Activated CD4-positive, alpha-beta T cell treated with anti-CD3 and anti-CD28 coated beads, Interleukin-10, Interleukin-2, amounts not matched to agents 100 ng/mL and 50 ng/mL, durations not matched to agents 16 hours and 8 hours (primary cell): ENCODE data around the gene ZNF341.

ENCODE experiments used
- DNase-seq: peaks from one replicate; pipeline ENCODE4 v3.0.0-alpha.2; 2020

The ZNF341 gene

DNA sequence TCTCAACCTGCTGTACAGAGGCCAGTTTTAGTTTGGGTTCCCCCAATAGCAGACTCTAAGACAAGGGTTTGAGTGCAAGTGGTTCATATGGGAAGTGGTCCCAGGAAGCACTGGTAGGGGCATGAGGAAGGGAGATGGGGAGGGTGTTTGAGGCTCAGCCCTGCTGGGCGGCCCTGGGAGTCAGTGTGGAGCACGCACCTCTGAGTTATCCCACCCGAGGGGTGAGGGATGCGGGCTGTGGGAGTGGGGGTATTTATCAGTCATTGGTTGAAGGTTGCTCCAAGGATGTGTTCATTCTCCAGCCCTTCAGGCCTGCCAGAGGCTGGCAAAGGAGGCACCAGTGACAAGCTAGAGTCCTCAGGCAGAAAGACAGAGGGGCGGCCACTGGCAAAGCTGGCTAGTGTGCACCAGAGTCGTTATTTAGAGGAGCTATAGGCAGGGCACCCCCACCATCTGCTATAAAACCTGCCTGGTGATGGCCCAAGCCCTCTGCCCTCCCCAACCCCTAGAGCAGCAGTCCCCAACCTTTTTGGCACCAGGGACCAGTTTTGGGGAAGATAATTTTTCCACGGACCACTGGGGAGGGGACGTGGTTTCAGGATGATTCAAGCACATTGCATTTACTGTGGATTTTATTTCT lies 28.2 kb upstream of the ZNF341 start:
- DNase-seq: no peak

DNA sequence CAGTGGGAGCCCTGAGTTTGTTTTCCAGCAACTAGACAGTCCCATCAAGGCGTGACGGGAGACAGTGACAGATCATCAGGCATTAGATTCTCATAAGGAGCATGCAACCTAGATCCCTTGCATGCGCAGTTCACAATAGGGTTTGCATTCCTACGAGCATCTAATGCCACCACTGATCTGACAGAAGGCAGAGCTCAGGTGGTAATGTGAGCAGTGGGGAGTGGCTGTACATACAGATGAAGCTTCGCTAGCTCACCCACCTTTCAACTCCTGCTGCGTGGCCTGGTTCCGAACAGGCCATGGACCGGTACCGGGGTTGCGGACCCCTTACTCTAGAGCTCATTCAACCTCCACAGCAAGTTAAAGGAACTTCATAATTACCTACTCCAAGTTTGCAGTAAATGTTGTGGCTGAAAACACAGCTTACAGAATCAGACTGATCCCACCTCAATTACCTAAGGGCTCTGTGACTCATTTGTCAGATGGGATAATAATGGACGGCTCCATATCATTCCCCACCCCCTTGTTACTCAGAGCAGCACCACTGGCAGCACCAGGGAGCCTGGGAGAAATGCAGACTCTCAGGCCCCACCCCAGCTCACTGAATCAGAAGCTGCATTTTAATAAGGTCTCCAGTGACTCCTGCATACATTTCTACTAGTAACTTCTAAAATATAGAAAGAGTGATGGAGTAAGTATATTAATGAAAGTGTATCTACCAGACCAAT lies 27.4 kb upstream of the ZNF341 start:
- DNase-seq: no peak

DNA sequence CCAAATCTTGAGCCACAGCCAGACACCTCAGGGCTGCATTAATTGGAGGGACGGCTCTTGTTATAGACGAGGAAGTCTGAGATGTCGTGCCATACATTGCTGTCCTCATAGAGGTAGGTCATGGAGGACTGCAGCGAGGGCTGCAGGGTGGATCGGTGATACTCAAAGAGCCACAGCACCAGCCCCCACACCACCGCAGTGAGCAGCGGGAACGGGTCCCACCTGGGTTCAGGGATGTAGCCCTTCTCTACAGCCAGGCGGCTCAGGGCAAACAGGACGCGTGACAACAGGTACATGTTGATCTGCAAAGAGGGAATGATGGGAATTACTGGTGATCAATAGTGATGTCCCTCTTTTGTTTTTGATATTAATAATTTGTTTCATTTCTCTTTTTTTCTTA lies 24.1 kb upstream of the ZNF341 start:
- no peak for DNase-seq

DNA sequence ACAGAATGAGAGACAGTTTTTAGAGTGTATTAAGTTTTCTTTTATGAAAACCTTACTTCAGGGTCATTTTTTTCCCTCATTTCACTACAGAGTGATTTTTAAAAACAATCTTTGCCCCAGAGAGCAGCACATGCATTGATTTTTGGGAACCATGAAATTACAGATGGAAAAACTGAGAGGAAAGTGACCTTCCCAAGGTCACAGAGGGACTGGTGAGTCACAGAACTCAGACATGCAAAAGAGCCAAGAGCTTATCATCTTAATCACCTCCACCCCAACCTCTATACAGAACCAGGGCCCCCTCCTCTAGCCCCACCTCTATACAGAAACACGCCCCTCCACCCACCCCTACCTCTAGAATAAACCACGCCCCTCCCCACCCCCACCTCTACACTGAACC lies 22.4 kb upstream of the ZNF341 start:
- no peak for DNase-seq

DNA sequence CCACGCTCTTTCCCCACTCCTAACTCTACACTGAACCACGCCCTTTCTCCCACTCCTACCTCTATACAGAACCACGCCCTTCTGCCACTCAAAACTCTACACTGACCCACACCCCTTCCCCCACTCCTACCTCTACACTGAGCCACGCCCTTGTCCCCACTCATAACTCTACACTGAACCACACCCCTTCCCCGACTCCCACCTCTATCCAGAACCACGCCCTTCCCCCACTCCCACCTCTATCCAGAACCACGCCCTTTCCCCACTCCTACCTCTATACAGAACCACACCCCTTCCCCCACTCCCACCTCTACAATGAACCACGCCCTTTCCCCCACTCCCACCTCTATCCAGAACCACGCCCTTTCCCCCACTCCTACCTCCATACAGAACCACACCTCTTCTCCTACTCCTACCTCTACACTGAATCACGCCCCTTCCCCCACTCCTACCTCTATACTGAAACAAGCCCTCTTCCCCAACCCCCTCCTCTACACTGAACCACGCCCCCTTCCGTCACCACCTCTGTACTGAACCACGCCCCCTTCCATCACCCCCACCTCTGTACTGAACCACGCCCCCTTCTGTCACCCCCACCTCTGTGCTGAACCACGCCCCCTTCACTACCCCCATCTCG lies 21.8 kb upstream of the ZNF341 start:
- DNase-seq: no peak

DNA sequence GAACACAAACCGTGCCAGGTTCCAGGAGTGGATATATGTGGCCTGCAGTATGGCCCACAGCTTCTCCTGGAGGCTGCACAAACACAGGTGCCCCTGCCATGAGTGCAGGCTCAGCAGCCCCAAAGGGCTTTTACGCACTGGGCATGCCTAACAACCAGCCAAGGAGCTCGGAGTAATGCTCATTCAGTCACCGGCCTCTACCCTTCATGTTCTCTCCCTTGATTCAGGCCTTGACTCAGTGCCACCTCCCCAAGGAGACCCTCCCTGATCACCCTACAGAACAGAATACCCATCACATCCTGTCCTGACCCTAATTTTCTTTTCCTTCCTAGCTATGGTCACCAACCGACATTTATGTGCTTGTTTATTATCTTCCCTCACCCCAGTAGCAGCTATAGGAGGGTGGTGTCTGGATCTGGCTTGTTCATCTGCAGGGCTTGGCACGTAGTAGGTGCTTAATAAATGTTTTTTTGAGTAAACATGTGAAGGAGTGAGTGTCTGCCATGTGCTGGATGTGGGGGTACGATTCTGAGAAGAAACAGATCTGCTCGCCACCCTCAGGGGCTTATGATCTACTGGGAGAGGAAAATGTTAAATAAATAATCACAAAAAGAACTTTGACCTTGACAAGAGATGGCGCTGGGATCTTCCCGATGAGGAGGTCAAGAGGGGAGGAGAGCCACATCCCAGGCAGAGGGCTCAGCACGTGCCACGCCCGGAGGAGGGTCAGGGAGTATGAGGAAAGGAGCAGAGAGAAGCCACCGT lies 20.9 kb upstream of the ZNF341 start:
- no peak for DNase-seq

DNA sequence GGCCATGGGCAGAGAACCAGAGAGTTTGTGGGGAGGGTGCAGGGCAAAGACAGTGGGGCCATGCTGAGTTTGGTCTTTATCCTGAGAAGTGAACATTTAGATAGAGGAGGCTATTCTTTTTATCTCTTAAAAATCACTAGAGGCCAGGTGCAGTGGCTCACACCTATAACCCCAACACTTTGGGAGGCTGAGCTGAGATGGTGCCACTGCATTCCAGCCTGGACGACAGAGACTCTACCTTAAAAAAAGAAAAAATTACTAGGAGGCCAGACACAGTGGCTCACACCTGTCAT lies 20.4 kb upstream of the ZNF341 start:
- no peak for DNase-seq

DNA sequence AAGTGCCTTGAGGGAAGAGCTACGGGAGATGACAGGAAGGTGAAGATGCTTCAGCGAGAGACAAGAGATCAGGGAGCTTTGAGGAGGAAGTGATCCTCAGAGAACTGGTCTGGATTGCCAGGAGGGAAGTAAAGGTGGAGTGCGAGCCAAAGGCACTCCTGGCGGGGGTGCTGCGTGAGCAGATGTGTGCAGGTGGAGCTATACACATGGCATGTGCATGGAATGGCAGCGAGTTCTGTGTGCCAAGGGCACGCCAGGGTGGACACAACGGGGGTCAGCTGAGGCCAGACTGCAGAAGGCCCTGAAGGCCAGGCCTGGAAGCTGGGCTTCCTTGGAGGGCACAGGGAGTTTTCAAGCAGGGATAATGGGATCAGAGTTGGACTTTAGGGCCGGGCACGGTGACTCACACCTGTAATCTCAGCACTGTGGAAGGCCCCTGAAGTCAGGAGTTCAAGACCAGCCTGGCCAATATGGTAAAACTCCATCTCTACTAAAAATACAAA lies 17.9 kb upstream of the ZNF341 start:
- no peak for DNase-seq

DNA sequence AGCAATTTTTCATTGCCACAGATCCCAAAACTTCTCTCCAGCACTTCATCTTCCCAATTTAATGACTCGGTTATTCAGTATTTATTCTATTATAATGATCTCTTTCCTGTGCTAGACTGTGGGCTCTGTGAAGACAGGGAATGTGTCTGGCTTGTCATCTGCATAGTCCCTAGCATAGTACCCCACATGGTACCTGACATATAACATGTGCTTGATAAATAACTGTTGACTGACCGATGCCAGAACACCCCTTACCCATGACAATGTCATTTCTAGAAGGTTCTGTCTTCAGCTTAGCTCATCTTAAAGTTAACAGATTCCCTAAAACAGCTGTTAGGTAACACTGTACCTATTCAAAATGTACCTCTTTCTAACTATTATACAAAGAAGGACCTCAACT lies 15.3 kb upstream of the ZNF341 start:
- no peak for DNase-seq

DNA sequence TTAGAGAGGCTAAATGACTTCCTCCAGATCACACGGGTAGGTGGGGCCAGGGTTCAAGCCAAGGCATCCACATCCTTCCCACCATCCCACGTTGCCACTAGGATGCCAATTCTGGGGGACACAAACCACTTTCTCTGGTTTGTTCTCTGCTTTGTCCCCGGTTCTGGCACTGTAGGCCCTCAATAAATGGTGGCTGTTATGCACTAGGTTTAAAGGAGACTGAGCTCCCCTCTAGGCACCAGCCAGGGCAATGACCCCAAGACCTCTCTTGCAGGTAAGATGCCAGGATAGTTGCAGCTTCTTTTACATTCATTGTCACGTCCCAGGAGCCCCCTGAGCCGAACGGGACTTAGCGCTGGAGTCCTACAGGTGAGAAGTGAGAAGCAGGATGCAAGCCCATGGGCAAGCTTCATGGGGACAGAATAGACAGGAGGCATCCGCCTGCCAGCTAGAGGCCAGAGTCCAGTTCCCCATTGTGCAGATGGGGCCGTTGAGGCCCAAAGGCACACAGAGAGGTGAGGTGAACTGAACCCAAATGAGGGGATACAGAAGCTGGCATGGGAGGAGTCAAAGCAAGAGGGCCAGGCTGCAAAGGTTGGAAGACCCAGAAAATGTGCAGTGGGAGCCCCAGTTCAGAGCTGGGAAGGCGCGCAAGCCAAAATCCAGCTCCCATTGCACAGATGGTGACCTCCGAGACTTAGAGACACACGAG lies 12.4 kb upstream of the ZNF341 start:
- DNase-seq: peak; percentile 22

DNA sequence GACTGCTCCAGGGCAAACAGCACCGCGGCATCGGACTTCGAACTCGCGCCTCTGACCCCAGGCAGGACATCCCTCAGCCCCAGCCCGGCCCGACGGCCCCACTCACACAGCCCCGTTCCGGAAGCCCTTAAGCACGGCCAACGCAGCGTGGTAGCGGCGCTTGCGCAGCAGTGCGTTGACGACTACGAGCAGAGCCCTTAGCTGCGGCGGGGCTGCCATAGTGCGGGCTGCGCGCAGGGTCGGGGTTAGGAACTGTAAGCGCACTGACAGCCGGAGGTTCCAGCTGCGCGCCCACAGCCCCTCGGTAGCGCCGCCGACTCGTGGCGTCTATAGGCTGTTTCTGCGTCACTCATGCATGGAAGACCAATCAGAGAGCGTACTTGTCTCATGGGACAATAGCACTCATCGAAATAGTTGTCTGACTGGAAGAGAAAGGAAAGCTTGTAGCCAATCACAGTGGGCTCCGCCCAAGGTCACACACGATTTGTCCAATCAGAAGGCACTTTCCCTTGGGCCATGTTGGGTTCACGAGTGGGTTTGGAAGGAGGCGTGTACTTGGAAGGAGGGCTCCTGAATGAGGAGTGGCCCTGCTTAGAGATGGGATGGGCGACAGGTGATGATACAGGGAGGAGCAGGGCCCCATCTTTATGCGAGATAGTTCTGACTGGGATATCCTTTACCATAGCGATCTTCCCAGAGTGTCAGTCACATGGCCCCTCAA lies 11.6 kb upstream of the ZNF341 start, which contains the start of gene PXMP4:
PXMP4 (minus strand) TSS at position 322 of the 721 bp plus-strand sequence; CDS start at position 219, 103 bp downstream.
- DNase-seq: peak; percentile 97

DNA sequence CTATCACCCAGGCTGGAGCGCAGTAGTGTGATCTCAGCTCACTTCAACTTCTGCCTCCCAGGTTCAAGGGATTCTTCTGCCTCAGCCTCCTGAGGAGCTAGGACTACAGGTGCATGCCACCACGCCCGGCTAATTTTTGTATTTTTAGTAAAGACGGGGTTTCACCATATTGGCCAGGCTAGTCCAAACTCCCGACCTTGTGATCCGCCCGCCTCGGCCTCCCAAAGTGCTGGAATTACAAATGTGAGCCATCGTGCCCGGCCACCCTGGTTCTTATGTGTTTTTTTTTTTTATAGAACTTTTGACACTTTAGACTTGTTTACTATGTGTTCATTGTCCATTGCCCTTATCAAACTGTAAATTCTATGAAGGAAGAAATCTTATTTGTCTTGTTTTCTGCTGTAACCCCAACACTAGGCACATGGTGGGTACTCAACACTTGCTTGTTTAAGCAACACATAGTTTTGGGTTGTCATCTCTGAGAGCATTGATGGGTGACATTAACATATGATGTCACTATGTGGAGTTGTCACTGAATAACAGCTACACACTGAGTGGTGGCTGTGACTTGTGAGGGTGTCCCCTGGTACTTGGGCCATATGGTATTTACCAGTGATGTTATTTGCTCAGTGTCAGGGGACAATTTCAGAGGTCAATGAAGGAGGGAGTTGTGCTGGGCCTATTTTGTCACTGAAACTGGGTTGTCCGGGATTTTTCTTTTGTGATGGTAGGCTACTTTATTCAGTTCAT lies 10.2 kb upstream of the ZNF341 start:
- DNase-seq: no peak

DNA sequence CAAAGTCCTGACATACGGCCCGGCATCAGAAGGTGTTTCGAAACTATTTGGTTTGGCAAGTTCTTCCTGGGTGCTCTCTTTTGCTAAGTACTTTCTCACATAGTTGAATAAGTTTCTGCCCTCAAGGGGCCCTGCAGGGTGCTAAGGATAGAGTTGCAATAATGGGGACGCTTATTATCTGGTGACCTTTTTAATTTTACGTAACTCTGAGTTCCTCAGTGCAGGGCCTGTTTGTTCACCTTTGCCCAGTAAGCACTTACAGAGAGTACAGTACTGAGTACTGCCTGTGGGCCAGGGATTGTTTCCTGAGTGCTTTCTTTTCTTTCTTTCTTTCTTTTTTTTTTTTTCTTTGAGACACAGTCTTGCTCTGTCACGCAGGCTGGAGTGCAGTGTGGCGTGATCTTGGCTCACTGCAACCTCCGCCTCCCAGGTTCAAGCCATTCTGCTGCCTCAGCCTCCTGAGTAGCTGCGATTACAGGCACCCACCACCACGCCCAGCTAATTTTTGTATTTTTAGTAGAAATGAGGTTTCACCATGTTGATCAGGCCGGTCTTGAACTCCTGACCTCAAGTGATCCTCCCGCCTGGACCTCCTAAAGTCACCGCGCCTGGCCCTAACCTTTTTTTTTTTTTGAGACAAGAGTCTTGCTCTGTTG lies 7.2 kb upstream of the ZNF341 start:
- no peak for DNase-seq

DNA sequence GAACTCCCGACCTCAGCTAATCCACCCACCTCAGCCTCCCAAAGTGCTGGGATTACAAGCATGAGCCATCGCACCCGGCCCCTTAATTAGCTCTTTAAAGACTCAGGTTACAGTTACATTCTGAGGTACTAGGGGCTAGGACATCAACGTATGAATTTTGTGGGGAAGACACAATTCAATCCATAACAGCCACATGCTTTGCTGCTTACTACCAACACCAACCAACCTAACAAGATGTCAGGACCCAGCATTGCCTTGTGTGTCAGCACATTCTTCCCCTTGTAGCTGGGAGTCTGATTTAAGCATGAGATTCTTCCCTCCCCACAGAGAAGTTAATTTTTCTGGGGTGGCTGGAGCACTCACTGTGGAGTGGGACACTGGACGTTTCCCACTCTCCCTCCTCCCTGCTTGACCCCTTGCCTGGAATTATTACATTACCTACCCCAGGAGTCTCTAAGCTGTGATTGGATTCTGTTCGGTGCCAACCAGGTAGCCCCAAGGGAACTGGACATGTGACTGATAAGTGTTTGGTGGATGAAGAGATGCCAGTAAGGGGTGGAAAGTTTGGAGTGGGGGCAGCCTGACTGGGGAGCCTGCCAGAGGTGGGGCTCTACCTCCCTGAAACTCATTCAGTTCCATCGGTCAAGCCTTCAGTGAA lies 6.1 kb upstream of the ZNF341 start:
- no peak for DNase-seq

DNA sequence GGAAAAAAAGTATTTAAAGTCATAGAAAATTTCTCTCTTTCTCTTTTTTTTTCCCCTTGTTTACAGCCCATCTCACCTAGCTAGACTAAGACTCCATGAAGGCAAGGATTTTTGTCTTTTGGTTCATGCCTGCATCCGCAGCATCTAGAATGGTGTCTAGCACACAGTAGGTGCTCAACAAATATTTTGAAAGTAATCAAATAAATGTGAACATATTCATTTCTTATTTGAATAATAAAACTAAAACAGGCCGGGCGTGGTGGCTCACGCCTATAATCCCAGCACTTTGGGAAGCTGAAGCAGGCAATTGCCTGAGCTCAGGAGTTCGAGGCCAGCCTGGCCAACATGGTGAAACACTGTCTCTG lies 4.7 kb upstream of the ZNF341 start:
- no peak for DNase-seq

DNA sequence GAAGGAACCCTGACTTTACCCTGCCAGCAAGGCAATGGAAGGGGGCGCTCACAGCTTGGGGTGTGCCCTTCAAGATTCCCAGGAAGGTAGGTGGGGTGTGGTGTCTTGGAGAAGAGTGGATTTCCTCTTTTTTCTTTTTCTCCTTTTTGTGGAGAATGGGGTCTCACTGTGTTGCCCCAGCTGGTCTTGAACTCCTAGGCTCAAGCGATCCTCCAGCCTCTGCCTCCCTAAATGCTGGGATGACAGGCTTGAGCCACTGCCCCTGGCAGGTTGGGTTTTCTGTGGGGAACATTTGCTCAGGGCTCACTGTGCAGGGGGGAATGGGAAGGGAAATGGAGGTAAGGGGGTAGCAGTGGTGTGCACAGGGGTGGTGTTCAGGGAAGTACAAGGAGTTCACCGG lies 4.0 kb upstream of the ZNF341 start:
- no peak for DNase-seq

DNA sequence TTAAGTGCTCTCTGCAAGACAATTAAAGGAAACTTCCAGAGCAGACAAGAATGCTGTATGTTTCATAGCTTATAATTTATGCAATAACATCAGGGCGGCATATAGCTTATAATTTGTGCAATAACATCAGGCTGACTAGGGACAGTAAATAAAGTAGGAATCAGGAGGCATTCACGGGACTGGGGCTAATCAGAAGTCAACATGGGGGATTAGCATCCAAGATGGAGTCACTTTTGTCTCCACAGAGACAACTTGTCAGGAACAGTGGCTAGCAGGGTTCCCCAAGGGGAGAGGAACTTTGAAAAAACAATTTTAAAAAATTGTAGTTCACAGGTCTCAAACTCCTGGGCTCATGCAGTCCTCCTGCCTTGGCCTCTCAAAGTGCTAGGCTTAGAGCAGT lies 3.3 kb upstream of the ZNF341 start:
- no peak for DNase-seq

DNA sequence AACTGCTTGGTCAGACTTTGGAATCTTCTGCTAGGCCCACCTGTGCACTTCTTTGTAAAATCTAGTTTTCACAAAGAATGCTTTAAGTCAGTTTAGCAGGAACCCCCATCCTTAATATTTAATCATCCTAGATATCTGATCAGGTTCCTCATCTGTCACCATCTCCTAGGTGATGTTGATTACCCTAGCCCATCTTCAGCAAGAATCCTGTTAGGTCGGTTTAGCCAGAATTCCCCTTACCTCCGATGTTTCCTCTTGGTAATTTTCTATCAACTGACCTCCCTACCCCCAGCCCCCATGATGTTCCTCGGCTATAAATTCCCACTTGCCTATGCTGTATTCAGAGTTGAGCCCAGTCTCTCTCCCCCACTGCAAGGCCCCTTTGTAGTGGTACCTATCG lies 2.7 kb upstream of the ZNF341 start:
- DNase-seq: no peak

DNA sequence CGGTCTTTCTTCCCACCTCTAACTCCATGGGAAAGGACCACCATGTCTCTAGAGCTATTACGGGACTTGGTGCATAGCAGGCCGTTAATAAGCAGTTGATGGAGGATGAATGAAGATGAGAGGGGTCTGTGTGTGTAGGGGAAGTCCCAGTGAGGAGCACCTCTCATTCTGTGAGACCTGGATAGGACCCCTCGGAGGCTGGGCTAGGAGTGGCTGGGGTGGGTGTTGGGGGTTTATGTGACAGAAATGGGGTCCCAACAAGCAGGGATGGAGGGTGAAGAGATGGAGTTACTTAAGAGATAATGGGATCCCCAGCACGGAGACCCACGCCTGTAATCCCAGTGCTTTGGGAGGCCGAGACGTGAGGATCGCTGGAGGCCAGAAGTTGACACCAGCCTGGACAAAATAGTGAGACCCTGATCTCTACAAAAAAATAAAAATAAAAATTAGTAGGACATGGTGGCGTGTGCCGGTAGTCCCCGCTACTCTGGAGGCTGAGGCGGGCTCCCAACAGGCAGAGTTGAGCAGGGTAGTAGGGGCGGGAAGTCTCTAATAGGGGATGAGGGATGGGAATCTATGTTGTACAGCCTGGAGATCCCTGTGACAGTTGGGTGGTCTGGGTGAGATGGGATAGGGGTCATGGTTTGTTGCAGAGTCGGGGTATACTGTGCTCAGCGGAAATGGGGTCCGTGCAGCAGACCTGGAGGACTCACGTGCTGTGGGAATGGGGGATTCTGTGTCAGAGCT lies 677 bp upstream of the ZNF341 start:
- no peak for DNase-seq
